GM23248 (cell line): Measurements from ENCODE around the gene NPS.

Experiments
- EZH2 ChIP-seq: fragments of 200-600 bp; sonication (generic); IDR thresholded peaks from 2 replicates; pipeline ENCODE4 v1.6.1; 2018; ENCODE audit warnings: antibody characterized with exemption, mild to moderate bottlenecking; ENCODE audit not compliant: insufficient read depth, poor library complexity, severe bottlenecking
- EZH2phosphoT487 ChIP-seq: fragments of 200-600 bp; sonication (generic); IDR thresholded peaks from 2 replicates; pipeline ENCODE4 v1.6.1; 2018; ENCODE audit warnings: antibody characterized with exemption, moderate library complexity, mild to moderate bottlenecking, low read depth; ENCODE audit not compliant: insufficient read depth

DNA sequence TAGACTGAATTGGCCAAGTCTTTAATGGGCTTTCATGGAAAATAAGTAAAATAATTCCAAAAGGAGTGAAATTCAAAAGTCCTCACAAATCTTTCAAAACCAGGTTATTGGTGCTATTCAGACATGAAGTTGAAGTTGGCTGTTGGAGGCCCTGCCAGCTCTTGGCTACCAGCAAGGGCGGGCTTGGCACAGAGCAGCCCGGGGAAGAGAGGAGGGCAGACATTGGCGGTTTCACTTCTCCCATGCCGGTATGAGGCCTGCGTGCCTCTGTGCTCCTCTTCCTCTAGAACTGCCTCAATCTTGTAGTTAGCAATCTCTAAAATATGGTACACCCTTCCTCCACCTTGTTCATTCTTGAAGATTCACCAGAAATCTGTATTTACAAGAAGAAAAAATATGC, 16.4 kb upstream of the NPS start:
- TF ChIP-seq EZH2phosphoT487, result no peak
- TF ChIP-seq EZH2, result no peak
